GM12864 (cell line): ENCODE data around the gene SERPINA3.
"Not testable (repeated sequence)": the region's sequence is repeated elsewhere in the genome, so short reads cannot be mapped to it uniquely, and the experiment has no call there.

ENCODE experiments used
- DNase-seq: peaks from one replicate; pipeline ENCODE4 v3.0.0-alpha.2; 2011; ENCODE audit warnings: low read depth
- H3K4me3 ChIP-seq: 2 replicates; pipeline ENCODE4 v1.5.1; 2011; ENCODE audit warnings: mild to moderate bottlenecking, low read depth, low read length, control low read depth
- TF ChIP-seq, protein P1 (sequence below): IDR thresholded peaks from 2 replicates; pipeline ENCODE4 v1.5.1; 2011; ENCODE audit warnings: low read depth, mild to moderate bottlenecking, moderate library complexity, low read length, control low read depth, inconsistent platforms; ENCODE audit errors: missing control alignments

SERPINA3 gene

DNA sequence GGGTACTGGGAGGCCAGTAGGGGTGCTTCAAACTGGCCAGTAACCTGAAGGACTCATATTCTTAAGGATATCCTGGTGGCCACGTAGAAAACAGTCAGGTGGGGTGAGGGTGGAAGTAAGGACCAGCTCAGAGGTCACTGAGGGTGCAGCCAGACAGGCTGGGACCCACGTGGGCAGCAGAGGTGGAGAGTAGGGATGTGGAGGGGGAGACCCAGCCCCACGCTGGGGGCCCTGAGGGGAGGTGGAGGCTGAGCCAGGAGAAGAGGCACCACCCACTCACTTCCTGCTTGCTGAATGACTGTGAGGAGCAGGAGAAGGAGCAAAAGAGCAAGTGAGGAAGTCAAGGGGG lies 12.6 kb upstream of the SERPINA3 start:
- TF ChIP-seq, protein P1, sequence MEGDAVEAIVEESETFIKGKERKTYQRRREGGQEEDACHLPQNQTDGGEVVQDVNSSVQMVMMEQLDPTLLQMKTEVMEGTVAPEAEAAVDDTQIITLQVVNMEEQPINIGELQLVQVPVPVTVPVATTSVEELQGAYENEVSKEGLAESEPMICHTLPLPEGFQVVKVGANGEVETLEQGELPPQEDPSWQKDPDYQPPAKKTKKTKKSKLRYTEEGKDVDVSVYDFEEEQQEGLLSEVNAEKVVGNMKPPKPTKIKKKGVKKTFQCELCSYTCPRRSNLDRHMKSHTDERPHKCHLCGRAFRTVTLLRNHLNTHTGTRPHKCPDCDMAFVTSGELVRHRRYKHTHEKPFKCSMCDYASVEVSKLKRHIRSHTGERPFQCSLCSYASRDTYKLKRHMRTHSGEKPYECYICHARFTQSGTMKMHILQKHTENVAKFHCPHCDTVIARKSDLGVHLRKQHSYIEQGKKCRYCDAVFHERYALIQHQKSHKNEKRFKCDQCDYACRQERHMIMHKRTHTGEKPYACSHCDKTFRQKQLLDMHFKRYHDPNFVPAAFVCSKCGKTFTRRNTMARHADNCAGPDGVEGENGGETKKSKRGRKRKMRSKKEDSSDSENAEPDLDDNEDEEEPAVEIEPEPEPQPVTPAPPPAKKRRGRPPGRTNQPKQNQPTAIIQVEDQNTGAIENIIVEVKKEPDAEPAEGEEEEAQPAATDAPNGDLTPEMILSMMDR: no peak
- H3K4me3 ChIP-seq: no peak overlapping the region
- DNase-seq: no peak

DNA sequence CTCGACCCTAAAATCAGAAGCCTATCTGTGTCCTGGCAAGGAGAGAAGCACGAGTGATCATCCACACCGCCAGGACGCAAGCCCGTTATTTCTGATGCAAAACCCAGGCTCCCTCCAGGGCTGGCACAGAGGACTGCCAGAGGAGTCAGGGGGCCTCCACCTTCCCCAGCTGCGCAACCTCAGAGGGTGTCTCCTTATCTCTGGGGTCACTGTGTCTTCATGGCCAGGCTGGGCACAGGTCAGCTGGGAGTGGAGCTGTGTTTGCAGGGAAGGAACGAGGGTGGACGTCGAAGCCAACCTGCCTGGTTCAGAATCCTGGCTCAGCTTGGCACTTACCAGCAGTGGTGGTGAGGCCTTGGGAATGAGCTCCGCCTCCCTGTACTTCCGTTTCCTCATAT lies 12.0 kb upstream of the SERPINA3 start:
- no peak overlapping the region for H3K4me3 ChIP-seq
- DNase-seq: no peak
- TF ChIP-seq, protein P1: no peak

DNA sequence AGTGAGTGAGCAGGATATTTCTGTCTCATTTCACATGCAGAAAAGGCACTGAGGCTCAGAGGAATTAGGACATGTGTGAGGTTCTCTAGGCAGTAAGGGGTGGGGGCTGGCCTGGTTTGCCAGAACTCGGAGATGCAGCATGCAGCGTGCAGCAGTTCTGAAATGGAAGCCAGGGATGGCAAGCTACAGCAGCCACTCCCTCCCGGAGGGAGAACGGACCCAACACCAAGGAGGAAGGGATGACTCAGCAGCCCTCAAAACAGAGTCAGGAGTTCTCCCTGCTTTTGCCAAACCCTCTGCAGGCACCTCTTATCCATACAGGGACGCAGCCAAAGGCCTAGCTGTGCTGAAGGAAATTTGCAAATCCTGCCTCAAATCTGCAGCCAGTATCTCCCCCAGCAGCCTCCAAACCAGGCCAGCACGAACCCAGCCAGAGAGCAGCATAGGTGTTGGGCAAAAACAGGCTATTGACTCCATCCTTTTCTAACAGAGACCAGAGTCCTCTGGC lies 10.3 kb upstream of the SERPINA3 start:
- H3K4me3 ChIP-seq: no peak overlapping the region
- DNase-seq: no peak
- TF ChIP-seq, protein P1: no peak

DNA sequence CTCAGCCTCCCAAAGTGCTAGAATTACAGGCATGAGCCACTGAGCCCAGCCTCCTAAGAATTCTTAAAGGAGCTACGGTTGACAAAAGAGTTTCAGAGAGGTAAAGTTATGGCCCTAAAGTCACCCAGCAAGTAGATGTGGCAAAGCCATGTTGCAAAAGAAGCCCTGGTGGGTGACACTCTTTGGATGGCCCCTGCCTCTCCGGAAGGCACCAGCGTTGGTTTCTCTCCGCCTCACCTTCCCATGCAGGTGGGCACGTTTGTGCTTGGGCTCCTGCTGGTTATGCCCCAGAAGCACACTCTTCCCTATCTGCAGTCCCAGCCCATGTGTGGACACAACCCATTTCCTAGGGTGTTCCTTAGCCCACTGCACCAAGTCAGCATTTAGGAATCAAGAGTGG lies 9.5 kb upstream of the SERPINA3 start:
- H3K4me3 ChIP-seq: no peak overlapping the region
- DNase-seq: no peak
- TF ChIP-seq, protein P1: no peak

DNA sequence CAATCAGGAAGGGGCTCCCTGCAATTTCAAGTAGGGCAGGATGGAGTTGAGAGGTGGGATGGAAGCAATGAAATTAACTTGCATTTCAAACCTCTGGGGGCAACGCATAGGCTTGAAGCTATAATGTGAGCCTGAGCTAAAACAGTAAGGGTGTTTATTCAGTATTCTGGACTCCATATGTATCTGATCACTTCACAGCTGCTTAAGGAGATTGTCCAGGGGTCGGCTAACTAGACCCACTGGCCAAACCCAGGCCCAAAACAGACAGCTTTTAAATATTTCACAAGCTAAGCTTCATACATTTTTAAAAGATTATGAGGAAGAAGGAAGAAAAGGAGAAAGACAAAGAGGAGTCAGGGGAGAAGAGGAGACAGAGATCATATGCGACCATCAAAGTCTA lies 6.8 kb upstream of the SERPINA3 start:
- TF ChIP-seq, protein P1: no peak
- no peak overlapping the region for H3K4me3 ChIP-seq
- no peak for DNase-seq

DNA sequence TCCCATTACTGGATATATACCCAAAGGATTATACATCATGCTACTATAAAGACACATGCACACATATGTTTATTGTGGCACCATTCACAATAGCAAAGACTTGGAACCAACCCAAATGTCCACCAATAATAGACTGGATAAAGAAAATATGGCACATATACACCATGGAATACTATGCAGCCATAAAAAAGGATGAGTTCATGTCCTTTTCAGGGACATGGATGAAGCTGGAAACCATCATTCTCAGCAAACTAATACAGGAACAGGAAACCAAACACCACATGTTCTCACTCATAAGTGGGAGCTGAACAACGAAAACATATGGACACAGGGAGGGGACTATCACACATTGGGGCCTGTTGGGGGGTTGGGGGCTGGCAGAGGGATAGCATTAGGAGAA lies 3.2 kb upstream of the SERPINA3 start:
- not testable (repeated sequence) for H3K4me3 ChIP-seq, DNase-seq

DNA sequence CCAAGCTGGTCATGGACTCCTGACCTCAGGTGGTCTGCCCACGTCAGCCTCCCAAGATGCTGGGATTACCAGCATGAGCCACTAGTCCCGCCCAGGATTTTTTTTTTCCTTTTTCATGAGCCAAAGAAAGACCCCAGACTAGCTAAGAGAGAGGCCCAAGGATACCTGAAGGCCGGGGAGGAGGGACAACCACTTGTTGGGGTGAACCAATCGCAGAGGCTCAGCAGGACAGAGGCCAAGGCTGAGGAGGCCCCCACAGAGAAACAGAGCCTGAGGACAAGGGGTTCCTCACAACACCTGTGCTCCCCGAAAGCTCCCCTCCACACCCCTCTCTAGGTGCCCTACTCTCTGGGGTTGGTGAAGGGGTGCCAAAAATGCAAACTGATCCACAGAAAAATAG lies 1.0 kb upstream of the SERPINA3 start:
- TF ChIP-seq, protein P1: no peak
- no peak for DNase-seq
- H3K4me3 ChIP-seq: no peak overlapping the region
